ENCODE data around the gene APMAP. TPM values are rescaled to one million over a fixed set of nuclear protein-coding genes. Genes with fewer than 3 reads are reported as not detected.
"Not testable (repeated sequence)": the region's sequence is repeated elsewhere in the genome, so short reads cannot be mapped to it uniquely, and the experiment has no call there.

Gene APMAP
- total and polyA plus RNA-seq, 3 donors from 2014 or later = 92.3 to 135 (median 105) TPM

DNA sequence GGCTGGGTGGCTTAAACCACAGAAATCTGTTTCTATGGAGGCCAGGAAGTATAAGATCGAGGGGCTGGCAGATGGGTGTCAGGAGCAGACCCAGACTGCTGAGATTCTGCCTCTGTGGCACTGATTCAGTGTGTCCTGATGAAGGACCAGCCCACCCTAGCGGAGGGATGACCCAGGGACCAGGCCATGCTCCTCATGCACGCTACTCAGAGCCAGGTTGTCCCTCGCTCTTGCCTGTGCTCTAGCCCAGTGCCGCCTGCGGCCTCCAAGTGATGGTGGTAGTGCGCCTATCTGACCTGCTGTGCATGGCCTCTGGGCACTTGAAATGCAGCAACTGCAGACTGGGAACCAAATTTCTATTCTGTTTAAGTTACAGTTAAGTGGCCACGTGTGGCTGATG is 13.1 kb upstream of the APMAP start:
- Histone ChIP-seq H3K27me3 (no peaks in the 10 kb centered on the region), H3K27ac (no peak overlapping the region), H3K36me3 (ENCODE audit: low read depth, missing control alignments) (no peaks in the 10 kb centered on the region), H3K4me1 (no peaks in the 10 kb centered on the region), H3K4me3 (no peak overlapping the region), H3K9me3 (no peaks in the 10 kb centered on the region)
- intact Hi-C loops (cut with DNase I; ENCODE audit: low total_unique reads) = no loop called here
- no peak for TF ChIP-seq POLR2A (IDR thresholded peaks at IDR 0.05)
- TF ChIP-seq, protein P1, sequence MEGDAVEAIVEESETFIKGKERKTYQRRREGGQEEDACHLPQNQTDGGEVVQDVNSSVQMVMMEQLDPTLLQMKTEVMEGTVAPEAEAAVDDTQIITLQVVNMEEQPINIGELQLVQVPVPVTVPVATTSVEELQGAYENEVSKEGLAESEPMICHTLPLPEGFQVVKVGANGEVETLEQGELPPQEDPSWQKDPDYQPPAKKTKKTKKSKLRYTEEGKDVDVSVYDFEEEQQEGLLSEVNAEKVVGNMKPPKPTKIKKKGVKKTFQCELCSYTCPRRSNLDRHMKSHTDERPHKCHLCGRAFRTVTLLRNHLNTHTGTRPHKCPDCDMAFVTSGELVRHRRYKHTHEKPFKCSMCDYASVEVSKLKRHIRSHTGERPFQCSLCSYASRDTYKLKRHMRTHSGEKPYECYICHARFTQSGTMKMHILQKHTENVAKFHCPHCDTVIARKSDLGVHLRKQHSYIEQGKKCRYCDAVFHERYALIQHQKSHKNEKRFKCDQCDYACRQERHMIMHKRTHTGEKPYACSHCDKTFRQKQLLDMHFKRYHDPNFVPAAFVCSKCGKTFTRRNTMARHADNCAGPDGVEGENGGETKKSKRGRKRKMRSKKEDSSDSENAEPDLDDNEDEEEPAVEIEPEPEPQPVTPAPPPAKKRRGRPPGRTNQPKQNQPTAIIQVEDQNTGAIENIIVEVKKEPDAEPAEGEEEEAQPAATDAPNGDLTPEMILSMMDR (IDR thresholded peaks at IDR 0.05) = no peak
- WGBS, 2 donors = 88 to 94% methylated on average over 8 of the region's 8 CpGs
- DNase-seq = no peak

DNA sequence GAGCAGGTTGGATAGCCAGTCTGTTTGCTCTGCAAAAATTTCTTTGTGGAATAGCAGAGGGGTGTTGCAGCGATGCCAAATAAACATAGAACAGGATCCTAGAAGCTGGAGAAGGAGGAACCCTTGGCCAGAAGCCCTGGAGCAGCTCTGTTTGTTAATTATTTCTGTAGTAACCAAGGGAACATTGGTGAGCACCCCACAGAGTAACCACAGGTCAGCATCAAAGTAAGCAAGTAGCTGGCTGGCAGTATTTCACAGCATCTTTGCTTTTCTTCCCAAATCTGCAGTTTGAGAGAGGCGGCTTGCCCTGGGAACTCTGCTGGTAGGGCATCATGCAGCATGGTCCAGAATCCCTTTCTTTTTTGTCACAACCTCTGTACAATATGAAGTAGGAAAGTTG is 12.7 kb upstream of the APMAP start:
- WGBS, 2 donors = 58 to 79% methylated on average over 2 of the region's 2 CpGs
- intact Hi-C loops (cut with DNase I; ENCODE audit: low total_unique reads) = no loop called here
- Histone ChIP-seq H3K27me3 (no peaks in the 10 kb centered on the region), H3K36me3 (ENCODE audit: low read depth, missing control alignments) (no peaks in the 10 kb centered on the region), H3K4me1 (no peaks in the 10 kb centered on the region), H3K27ac (no peak overlapping the region), H3K4me3 (no peak overlapping the region), H3K9me3 (no peaks in the 10 kb centered on the region)
- DNase-seq = no peak
- no peak for TF ChIP-seq POLR2A (IDR thresholded peaks at IDR 0.05)
- TF ChIP-seq, protein P1 (IDR thresholded peaks at IDR 0.05) = no peak

DNA sequence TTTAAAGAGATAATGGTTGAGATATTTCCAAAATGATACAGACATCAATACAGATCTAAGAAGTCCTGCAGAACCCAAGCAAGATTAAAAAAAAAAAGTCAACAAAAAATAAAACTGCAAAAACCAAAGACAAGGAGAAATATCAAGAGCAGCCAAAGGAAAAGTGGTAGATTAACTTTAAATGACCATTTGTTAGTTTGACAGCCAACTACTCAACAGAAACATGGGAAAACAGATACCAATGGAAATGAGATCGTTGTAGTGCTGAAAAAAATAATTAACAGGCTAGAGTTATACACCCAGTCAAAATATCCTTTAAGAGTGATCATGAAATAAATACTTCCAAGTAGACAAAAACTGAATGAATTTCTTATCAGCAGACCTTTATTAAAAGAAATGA is 10.5 kb upstream of the APMAP start:
- WGBS, 2 donors = 87 to 88% methylated on average over 1 of the region's 1 CpG
- intact Hi-C loops (cut with DNase I; ENCODE audit: low total_unique reads) = no loop called here

DNA sequence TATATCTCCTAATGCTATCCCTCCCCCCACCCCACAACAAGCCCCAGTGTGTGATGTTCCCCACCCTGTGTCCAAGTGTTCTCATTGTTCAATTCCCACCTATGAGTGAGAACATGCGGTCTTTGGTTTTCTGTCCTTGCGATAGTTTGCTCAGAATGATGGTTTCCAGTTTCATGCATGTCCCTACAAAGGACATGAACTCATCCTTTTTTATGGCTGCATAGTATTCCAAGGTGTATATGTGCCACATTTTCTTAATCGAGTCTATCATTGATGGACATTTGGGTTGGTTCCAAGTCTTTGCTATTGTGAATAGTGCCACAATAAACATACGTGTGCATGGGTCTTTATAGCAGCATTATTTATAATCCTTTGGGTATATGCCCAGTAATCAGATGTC is 8.8 kb upstream of the APMAP start:
- 93 to 96% methylated on average over 4 of the region's 4 CpGs for WGBS, 2 donors
- intact Hi-C loops (cut with DNase I; ENCODE audit: low total_unique reads) = not testable (repeated sequence)

More for the DNA sequence above, 10.5 kb upstream of the APMAP start:
- no peaks in the 10 kb centered on the region for H3K4me1 ChIP-seq
- TF ChIP-seq POLR2A (IDR thresholded peaks at IDR 0.05) = no peak
- TF ChIP-seq, protein P1 (IDR thresholded peaks at IDR 0.05) = no peak
- no peak overlapping the region for H3K4me3 ChIP-seq
- no peaks in the 10 kb centered on the region for H3K27me3 ChIP-seq
- no peaks in the 10 kb centered on the region for H3K36me3 ChIP-seq (ENCODE audit: low read depth, missing control alignments)
- no peaks in the 10 kb centered on the region for H3K9me3 ChIP-seq
- no peak overlapping the region for H3K27ac ChIP-seq
- DNase-seq = no peak

DNA sequence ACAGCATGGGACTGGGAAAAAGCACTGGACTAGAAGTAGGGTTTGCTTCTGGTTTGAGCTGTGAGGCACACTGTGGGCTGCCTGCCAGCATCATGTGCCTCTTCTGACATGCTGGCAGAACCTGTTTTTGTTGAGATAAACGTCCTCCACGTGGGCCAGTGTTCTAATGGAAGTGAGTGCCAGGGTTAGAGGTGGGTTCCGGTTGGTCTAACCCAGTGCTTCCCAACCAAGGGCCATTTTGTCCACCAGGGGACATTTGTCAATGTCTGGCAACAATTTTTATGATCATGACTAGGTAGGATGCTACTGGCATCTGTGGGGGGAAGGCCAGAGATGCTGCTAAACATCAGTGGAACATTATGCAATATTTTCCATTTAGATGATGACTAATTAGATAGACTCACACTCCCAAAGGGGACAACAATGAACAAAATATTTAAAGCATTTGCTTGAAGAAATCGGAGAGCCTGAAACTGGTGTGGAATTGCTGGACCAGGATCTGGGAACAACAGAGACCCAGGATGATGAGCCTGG is 7.8 kb upstream of the APMAP start:
- Histone ChIP-seq H3K9me3 (no peaks in the 10 kb centered on the region), H3K36me3 (ENCODE audit: low read depth, missing control alignments) (no peaks in the 10 kb centered on the region), H3K27ac (no peak overlapping the region), H3K27me3 (no peaks in the 10 kb centered on the region), H3K4me1 (peaks cover 5% of the 10 kb centered on the region), H3K4me3 (no peak overlapping the region)
- intact Hi-C loops (cut with DNase I; ENCODE audit: low total_unique reads) = no loop called here
- no peak for TF ChIP-seq POLR2A (IDR thresholded peaks at IDR 0.05)
- TF ChIP-seq, protein P1 (IDR thresholded peaks at IDR 0.05) = no peak
- peak; percentile 74 for DNase-seq
- WGBS, 2 donors = 58 to 66% methylated on average over 4 of the region's 4 CpGs

More for the DNA sequence above, 8.8 kb upstream of the APMAP start:
- H3K36me3 ChIP-seq (ENCODE audit: low read depth, missing control alignments); H3K4me1 ChIP-seq; H3K9me3 ChIP-seq; H3K27me3 ChIP-seq; DNase-seq; H3K4me3 ChIP-seq; H3K27ac ChIP-seq: not testable (repeated sequence)

Data from testis (tissue), 3 donors.